Measurements from ENCODE around the gene STXBP5. TPM values are rescaled to one million over a fixed set of nuclear protein-coding genes. Genes with fewer than 3 reads are reported as not detected.

The STXBP5 gene
- total and polyA plus RNA-seq, 9 of the 15 experiments (the other 6 are each of a cell fraction or from before 2014, with no cell fraction given), result 23.3 to 172 (median 71.5) TPM

- H3K4me3 ChIP-seq, result no peak overlapping the region
- ChIA-PET CTCF (ENCODE audit: low intra/inter-chr PET ratio) (no interaction called here), POLR2A (interaction anchor here (0.5 to 1.1 kb wide), 4 partner anchors 10 to 256 kb away, joined by 3 to 4 read pairs (median 3); no protein-coding TSS in a partner anchor)
- no peaks in the 10 kb centered on the region for H3K9me1 ChIP-seq (ENCODE audit: control insufficient read depth, insufficient read depth, low read length)
- no peaks in the 10 kb centered on the region for H4K20me1 ChIP-seq (replicated peaks; ENCODE audit: control insufficient read depth, insufficient read depth, low read length)
- H3K9ac ChIP-seq (ENCODE audit: insufficient read depth in 1 of 2, low read depth in 2 of 2, low read length in 2 of 2), result no peak overlapping the region
- no peaks in the 10 kb centered on the region for H3K79me2 ChIP-seq (ENCODE audit: control insufficient read depth, insufficient read depth, low read length)
- peaks cover 5% of the 10 kb centered on the region; the same call in 1 of the 3 replicates for H3K36me3 ChIP-seq (ENCODE audit: control insufficient read depth, insufficient read depth, low read length)
- intact Hi-C loops (cut with micrococcal nuclease), result no loop called here
- no peak overlapping the region for H3K27ac ChIP-seq (ENCODE audit: extremely low read depth, low read depth, low read length)
- ATAC-seq (no peak), DNase-seq (ENCODE audit: extremely low read depth in 1 of 4, low spot score in 3 of 4) (no peak), FAIRE-seq (no peak)
- WGBS (ENCODE audit: insufficient coverage, low coverage, missing lambda C conversion rate), result 96% methylated on average over 1 of the region's 1 CpG
- no peaks in the 10 kb centered on the region; the same call in 1 of the 2 replicates for H3K9me3 ChIP-seq (replicated peaks; ENCODE audit: control insufficient read depth, insufficient read depth, low read depth, low read length)
- no TSS peak for BruUV-seq (replicated peaks)
- peaks cover 6 to 44% of the 10 kb centered on the region in 2 experiments for H3K4me1 ChIP-seq (replicated peaks in 1 of 2; ENCODE audit: control insufficient read depth in 2 of 2, insufficient read depth in 2 of 2, low read length in 2 of 2)
- no peak overlapping the region for H2AFZ ChIP-seq (ENCODE audit: low read depth, low read length)
- in situ Hi-C loops (cut with MboI), result no loop called here
- no peak overlapping the region for H3K4me2 ChIP-seq (ENCODE audit: insufficient read depth, low read length)
- H3K27me3 ChIP-seq (ENCODE audit: control insufficient read depth in 2 of 2, insufficient read depth in 2 of 2, low read length in 2 of 2), result no peaks in the 10 kb centered on the region
- TF ChIP-seq NFATC3 (IDR thresholded peaks at IDR 0.05) (no peak), NFIX (CRISPR knock-in tag; IDR thresholded peaks at IDR 0.05; ENCODE audit: low read depth) (no peak), SNIP1 (IDR thresholded peaks at IDR 0.05; ENCODE audit: low read depth) (no peak), LCOR (CRISPR knock-in tag; IDR thresholded peaks at IDR 0.05) (no peak), XRCC3 (IDR thresholded peaks at IDR 0.05) (no peak), CBX2 (IDR thresholded peaks at IDR 0.05; ENCODE audit: insufficient read depth, low read length, poor library complexity, severe bottlenecking) (no peak), MTF1 (CRISPR knock-in tag; IDR thresholded peaks at IDR 0.05; ENCODE audit: borderline replicate concordance) (no peak), WHSC1 (IDR thresholded peaks at IDR 0.05; ENCODE audit: low read length) (no peak), BCL6 (CRISPR knock-in tag; IDR thresholded peaks at IDR 0.05) (no peak), ZNF592 (IDR thresholded peaks at IDR 0.05) (no peak), ZBTB12 (CRISPR knock-in tag; IDR thresholded peaks at IDR 0.05) (no peak), FOXJ3 (CRISPR knock-in tag; IDR thresholded peaks at IDR 0.05) (no peak), RBBP5 (IDR thresholded peaks at IDR 0.05; ENCODE audit: borderline replicate concordance, insufficient read depth, low read length, poor library complexity, severe bottlenecking) (no peak), ATF6 (CRISPR knock-in tag; IDR thresholded peaks at IDR 0.05) (no peak)
Observed at GRCh38 chr6:147169529-147169928, 34.7 kb upstream of the STXBP5 start.

Data from K562 (cell line).